Measurements from ENCODE around the gene ANGPT4.

The ANGPT4 gene

GRCh38 chr20:835608-836045 is 80.5 kb downstream of the ANGPT4 start:
- H3K4me3 ChIP-seq (ENCODE audit: low read depth, low read length) = no peak overlapping the region
- DNase-seq (ENCODE audit: low read depth) = no peak
- TF ChIP-seq, protein P1, sequence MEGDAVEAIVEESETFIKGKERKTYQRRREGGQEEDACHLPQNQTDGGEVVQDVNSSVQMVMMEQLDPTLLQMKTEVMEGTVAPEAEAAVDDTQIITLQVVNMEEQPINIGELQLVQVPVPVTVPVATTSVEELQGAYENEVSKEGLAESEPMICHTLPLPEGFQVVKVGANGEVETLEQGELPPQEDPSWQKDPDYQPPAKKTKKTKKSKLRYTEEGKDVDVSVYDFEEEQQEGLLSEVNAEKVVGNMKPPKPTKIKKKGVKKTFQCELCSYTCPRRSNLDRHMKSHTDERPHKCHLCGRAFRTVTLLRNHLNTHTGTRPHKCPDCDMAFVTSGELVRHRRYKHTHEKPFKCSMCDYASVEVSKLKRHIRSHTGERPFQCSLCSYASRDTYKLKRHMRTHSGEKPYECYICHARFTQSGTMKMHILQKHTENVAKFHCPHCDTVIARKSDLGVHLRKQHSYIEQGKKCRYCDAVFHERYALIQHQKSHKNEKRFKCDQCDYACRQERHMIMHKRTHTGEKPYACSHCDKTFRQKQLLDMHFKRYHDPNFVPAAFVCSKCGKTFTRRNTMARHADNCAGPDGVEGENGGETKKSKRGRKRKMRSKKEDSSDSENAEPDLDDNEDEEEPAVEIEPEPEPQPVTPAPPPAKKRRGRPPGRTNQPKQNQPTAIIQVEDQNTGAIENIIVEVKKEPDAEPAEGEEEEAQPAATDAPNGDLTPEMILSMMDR (IDR thresholded peaks at IDR 0.05; ENCODE audit: insufficient read depth, low read depth, low read length, missing control alignments) = no peak

DNA sequence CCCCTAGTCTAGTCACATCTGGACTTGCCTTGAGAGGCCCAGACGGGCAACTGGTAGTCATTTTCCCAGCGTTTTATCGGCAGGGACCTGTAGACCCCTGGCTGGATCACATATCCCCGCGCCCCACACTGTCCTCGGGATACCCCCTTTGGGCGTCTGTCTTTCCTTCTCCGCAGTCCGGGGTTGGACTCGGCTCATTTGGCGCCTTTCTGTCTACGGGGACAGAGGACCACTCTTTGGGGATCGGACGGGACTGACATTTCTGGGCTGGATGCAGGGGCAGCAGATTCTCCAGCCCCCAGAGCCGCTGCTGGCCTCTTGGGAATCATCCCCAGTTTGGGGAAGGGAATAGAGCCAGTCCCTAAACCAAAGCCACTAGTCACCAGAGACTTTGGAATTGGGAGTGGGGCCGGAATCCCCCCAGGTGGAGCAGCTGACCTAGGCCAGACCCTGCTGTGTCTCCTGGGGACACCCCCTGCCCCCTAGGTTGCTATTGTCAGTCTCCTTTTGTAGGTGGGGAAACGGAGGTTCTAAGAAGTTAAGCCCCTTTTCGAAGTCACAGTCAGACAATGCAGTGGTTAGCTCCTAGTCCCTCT is 81.9 kb downstream of the ANGPT4 start:
- peak overlapping the region; percentile 96 for H3K4me3 ChIP-seq (ENCODE audit: low read depth, low read length)
- TF ChIP-seq, protein P1 (IDR thresholded peaks at IDR 0.05; ENCODE audit: insufficient read depth, low read depth, low read length, missing control alignments) = no peak
- DNase-seq (ENCODE audit: low read depth) = no peak

DNA sequence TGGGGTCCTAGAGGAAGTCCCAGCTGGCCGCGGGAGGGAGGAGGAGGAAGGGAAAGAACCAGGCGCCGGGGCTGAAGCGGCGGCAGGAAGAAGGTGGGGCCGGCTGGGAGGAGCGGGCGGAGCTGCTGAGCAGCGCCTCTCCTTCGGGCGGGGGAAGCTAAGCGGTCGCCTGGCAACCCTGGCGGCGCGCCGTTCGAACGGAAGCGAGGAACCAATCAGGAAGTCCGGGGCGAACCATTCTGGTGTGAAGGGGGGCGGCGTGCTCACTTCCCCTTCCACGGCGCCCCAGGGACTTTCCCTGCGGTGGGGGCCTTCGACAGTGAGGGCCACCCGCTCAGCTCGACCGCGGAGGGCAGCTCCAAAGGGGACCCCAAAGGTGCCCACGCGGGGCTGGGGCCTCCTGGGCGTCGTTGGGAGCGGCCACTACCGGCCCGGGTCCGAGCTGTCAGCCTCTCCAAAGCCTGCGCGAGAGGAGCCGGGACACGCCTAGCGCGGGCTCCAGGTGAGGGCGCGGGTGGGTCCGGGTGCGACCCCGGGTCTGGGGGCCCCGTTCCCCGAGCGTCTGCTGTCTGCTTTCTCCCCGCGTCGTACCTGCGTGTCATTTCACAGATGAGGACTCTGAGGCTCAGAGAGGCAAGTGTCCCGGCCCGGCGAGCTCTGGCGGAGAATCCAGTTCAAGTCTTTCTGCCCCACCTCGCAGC is 82.5 kb downstream of the ANGPT4 start, which contains the start of gene FAM110A:
TSS of gene FAM110A (plus strand) at position 266 of the 701 bp plus-strand sequence. CDS start 11,090 bp downstream, outside the sequence.
- peak within 1 kb of the TSS; percentile 96 for H3K4me3 ChIP-seq (ENCODE audit: low read depth, low read length)
- peak; percentile 97 for DNase-seq (ENCODE audit: low read depth)
- TF ChIP-seq, protein P1 (IDR thresholded peaks at IDR 0.05; ENCODE audit: insufficient read depth, low read depth, low read length, missing control alignments) = no peak

GRCh38 chr20:833121-833449 is 83.0 kb downstream of the ANGPT4 start:
- TF ChIP-seq, protein P1 (IDR thresholded peaks at IDR 0.05; ENCODE audit: insufficient read depth, low read depth, low read length, missing control alignments) = no peak
- DNase-seq (ENCODE audit: low read depth) = no peak
- H3K4me3 ChIP-seq (ENCODE audit: low read depth, low read length) = peak overlapping the region; percentile 96

DNA sequence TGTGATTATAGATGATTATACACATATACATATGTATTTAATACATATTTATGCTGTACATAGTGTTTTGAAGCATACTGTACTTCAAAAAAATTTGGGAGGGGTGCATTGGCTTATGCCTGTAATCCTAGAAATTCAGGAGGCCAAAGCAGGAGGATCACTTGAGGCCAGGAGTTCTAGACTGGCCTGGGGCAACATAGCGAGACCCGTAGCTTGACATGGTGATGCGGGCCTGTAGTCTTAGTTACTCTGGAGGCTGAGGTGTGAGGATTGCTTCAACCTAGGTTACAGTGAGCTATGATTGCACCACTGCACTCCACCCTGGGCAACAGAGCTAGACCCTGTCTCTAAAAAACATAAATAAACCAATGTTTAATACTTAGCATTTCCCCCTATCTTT is 84.2 kb downstream of the ANGPT4 start:
- TF ChIP-seq, protein P1 (IDR thresholded peaks at IDR 0.05; ENCODE audit: insufficient read depth, low read depth, low read length, missing control alignments) = no peak
- DNase-seq (ENCODE audit: low read depth) = no peak
- H3K4me3 ChIP-seq (ENCODE audit: low read depth, low read length) = no peak overlapping the region

DNA sequence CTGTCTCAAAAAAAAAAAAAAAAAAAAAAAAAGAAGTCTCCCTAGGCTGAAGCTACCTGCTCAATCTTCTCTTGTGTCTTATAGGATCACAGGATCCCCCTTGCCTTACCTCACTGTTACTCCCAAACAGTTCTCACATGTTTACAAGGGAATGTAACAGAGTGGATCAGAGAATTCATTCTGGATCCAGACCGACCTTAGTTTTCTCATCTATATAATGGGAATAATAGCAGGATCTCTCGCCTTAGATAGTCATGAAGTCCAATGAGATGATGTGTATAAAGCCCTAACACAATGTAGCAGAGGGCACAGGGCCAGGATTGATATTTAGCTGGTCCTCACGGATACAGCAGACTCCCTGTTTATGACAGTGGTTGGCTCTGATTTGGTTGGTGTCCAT is 84.9 kb downstream of the ANGPT4 start:
- TF ChIP-seq, protein P1 (IDR thresholded peaks at IDR 0.05; ENCODE audit: insufficient read depth, low read depth, low read length, missing control alignments) = no peak
- H3K4me3 ChIP-seq (ENCODE audit: low read depth, low read length) = no peak overlapping the region
- no peak for DNase-seq (ENCODE audit: low read depth)

Measured in GM12865 (cell line).